AG08395 (cell line): ENCODE results near the gene NCCRP1.

ENCODE experiments used
- DNase-seq: peaks from one replicate; pipeline ENCODE4 v3.0.0; 2012; ENCODE audit warnings: mixed read lengths, low spot score

Gene NCCRP1

DNA sequence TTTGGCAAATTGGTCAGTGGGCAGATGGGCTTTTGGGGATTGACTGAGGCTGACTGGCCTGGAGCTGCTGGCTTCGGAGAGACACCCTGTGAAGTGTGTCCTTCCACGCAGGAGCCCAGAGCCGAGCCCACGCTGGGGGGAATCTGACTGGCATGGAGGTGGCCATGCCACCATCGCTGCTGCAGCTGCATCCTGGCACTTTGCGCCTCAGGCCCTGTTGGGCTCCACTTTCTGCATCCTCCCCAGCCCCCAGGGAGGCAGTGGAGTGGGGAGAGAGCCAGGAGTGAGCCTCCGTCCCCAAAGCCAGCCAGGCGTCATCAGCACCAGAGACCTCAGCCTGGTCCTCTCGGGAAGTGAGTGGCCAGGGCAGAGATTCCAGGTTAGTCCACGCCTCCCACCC, 17.0 kb upstream of the NCCRP1 start:
- DNase-seq: no peak

DNA sequence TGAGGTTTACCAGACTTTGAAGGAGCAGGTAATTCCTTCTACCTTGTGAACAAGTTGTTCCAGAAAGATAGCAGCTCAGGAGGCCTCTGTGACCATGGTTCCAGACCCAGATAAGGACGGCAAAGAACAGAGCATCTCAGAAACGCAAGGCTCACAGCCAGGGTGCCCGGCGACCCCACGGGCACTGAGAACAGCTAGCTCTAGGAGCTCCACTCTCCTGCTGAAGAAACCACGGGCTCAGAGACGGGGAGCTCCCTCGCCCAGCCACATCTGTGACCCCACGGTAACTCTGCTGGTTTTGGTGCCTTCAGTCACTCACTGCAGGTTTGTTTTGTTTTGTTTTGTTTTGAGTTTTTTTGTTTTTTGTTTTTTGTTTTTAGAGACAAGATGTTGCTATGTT, 16.0 kb upstream of the NCCRP1 start:
- DNase-seq: no peak

DNA sequence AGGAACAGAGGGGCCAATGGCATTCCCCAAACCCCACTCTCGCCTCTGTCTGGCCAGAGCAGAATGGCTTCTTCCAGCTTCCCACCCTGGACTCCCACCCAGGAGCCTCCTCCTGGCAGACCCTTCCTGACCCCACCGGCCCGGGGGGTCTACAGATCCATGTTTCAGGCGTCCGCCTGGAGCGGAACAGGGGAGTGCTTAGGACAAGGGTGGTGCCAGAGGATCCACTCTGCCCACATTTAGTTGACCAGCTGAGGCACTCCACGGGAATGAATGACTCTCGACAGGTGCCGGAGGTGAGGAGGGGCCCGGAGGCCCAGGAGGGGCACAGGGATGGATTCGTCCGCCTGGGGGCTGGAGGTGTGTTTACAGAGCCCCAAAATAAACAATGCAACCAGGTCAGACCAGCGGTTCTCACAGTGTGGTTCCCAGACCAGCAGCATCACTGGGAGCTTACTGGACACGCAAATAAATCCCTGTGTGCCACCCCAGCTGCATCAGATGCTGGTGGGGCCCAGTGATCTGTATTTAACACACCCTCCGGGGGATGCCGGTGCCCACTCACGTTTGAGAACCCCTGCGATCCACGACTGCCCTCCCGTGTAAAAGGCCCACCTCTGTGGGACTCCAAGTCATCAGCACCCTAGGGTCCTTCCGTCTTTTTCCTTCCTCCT, 15.1 kb upstream of the NCCRP1 start:
- no peak for DNase-seq

- no peak for DNase-seq
Measured at GRCh38 chr19:39182174-39182505, 14.6 kb upstream of the NCCRP1 start.

DNA sequence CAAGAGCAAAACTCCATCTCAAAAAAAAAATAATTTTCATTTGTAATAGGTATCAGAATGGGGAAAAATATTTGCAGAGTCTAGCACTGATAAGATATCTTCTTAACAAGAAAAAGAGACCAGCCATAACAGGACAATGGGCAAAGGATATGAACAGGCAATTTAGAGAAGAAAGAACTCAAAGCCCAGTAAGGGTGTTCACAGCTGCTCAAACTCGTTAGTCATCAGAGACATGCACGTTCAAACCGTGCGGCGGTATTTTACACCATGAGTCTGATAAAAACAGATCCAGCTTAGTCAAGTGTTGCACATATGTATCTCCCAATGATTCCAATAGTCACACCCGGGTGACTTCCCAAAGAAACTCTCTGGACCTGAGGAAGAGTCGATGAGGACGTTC, 13.7 kb upstream of the NCCRP1 start:
- peak; percentile 40 for DNase-seq

- DNase-seq: no peak
Measured at GRCh38 chr19:39186391-39186790, 10.4 kb upstream of the NCCRP1 start.

DNA sequence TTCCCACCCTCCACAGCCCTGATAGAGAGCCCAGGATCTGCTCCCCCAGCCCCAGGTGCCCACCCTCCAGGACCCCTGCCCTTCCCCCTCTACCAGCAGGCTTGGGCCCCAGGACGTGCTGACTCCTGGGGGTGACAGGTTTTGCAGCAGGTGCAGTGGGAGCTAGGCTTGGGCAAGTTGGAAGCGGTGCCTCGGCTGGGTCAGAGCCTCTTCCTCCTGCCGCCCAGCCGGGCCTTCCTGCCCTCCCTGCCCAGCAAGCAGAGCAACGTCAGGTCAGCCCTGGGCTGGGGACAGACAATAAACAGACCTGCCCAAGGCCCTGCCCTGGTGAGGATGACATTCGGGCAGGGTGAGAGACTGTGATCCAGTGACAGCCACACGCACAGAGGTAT, 9.2 kb upstream of the NCCRP1 start:
- DNase-seq: no peak

DNA sequence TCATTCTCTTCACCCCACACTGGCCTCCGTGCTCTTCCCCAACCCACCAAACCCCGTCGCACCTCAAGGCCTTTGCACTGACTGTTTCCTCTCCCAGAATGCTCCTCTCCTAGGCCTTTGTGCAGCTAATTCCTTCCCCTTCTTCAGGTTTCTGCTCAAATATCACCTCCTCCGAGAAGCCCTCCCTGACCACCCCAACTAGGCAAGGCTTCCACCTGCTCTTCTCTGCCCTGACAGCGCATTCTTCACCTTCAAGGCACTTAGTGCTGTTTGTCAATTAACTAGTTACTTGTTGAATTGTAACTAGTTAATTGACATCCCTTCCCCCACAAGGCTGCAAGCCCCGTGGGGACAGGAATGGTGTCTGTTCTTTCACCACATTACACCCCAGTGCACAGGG, 7.8 kb upstream of the NCCRP1 start:
- no peak for DNase-seq

GRCh38 chr19:39190768-39191167, 6.0 kb upstream of the NCCRP1 start:
- DNase-seq: no peak

GRCh38 chr19:39192846-39193245, 3.9 kb upstream of the NCCRP1 start:
- no peak for DNase-seq

DNA sequence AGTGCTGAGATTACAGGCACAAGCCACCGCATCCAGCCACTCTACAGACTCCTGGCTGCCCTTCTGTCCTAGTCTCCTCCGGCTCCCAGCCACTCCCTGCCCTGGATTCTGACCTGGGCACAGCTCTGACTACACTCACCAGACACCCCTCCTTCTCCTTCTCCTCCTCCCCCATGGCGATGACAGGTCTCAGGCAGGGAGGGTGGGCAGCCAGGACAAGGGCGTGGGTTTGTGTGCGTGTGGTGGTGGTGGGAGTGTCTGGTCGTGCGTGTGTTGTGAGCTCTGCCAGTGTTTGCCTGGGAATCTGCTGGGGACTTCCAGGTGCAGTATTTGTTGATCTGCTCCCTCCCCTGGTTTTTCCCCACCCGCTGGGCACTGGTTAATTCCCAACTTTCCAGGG, 3.0 kb upstream of the NCCRP1 start:
- DNase-seq: no peak

GRCh38 chr19:39194832-39195542, 1.8 kb upstream of the NCCRP1 start:
- DNase-seq: no peak

GRCh38 chr19:39195755-39196154, 1.0 kb upstream of the NCCRP1 start:
- DNase-seq: no peak

DNA sequence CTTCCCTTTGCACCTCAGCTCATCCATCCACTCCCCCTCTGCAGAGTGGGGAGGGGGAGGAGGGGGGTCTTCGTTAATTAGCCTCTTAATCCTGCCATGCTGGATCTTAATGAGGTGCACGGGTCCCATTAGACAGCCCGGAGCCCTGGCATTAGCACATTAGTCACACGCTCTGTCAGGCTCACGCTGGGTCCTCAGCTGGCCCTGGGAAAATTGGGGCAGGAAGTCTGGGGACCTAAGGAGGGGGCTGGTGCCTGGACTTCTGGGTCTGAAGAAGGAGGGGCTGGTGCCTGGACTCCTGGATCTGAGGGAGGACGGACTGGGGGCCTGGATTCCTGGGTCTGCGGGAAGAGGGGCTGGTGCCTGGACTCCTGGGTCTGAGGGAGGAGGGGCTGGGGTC, 444 bp upstream of the NCCRP1 start:
- no peak for DNase-seq

- DNase-seq: no peak
Measured at GRCh38 chr19:39197808-39198207, 1.0 kb downstream of the NCCRP1 start.

DNA sequence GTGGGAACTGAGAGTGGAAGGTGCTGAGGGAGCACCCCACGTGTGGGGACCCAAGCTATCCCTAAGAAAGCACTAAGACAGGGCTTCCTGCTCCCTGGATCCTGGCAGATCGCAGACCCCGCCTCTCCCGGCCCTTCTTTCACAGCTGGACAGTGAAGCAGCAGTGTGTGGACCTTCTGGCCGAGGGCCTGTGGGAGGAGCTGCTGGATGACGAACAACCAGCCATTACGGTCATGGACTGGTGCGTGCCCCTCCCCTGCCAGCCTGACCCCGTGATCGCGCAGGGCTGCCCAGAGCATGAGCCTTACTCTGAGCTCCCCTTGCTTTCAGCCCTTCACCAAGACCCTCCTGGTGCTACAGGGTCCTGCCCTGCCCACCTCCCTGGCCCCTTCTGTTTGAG, 2.3 kb downstream of the NCCRP1 start:
- peak; percentile 78 for DNase-seq

- DNase-seq: no peak
Measured at GRCh38 chr19:39200066-39200802, 3.5 kb downstream of the NCCRP1 start.

GRCh38 chr19:39200803-39201115, 4.0 kb downstream of the NCCRP1 start:
- DNase-seq: no peak

- no peak for DNase-seq
Measured at GRCh38 chr19:39202998-39203355, 6.2 kb downstream of the NCCRP1 start.

- no peak for DNase-seq
Measured at GRCh38 chr19:39203372-39204341, 6.9 kb downstream of the NCCRP1 start, which contains the start of gene SYCN. Gene SYCN, minus strand, starts transcription at chr19:39204263. Its CDS starts 9 bp downstream, at chr19:39204254.

GRCh38 chr19:39205449-39205764, 8.6 kb downstream of the NCCRP1 start:
- no peak for DNase-seq

DNA sequence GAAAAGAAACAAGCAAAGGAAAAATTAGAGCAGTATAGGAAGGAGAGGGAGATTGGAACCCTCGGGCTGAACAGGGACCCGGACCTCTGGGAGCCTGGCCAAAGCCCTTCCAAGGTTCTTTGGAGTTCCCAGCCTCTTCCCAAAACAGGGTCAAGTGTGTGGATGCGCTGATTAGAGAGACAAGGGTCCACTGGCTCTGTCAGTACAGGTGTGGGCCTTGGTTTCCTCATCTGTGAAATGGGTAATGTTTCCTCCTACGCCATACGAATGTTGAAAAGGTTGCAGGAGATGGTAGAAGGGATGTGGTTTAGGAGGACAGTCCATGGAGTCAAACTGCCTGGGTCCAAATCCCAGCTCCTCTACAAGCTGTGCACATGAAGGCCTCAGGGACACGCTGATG, 9.4 kb downstream of the NCCRP1 start:
- DNase-seq: no peak
